ENCODE results near the gene LRRTM2.

- TF ChIP-seq POLR2A (IDR thresholded peaks at IDR 0.05), result no peak
- no peak for TF ChIP-seq CTCF (IDR thresholded peaks at IDR 0.05)
These were observed 49.9 kb downstream of the LRRTM2 start for GRCh38 chr5:138824924-138825863.
